Fibroblast of the conjunctiva (primary cell): Measurements from ENCODE around the gene MEF2A.
"Not testable (repeated sequence)": the region's sequence is repeated elsewhere in the genome, so short reads cannot be mapped to it uniquely, and the experiment has no call there.

Source experiments
- DNase-seq: peaks from one replicate; pipeline ENCODE4 v3.0.0-alpha.2; 2010; ENCODE audit warnings: low read depth

MEF2A gene

GRCh38 chr15:99651023-99651807, 85.4 kb downstream of the MEF2A start:
- no peak for DNase-seq

GRCh38 chr15:99656205-99656604, 90.4 kb downstream of the MEF2A start:
- DNase-seq = no peak

- DNase-seq = no peak
These were observed 92.2 kb downstream of the MEF2A start for GRCh38 chr15:99657996-99658395.

- no peak for DNase-seq
These were observed 97.1 kb downstream of the MEF2A start for GRCh38 chr15:99662903-99663302.

GRCh38 chr15:99666073-99666472, 100.3 kb downstream of the MEF2A start:
- not testable (repeated sequence) for DNase-seq

GRCh38 chr15:99668533-99669182, 102.9 kb downstream of the MEF2A start:
- DNase-seq = no peak

GRCh38 chr15:99669250-99669649, 103.5 kb downstream of the MEF2A start:
- no peak for DNase-seq

GRCh38 chr15:99671926-99672635, 106.3 kb downstream of the MEF2A start:
- no peak for DNase-seq

GRCh38 chr15:99673111-99673510, 107.3 kb downstream of the MEF2A start:
- no peak for DNase-seq

GRCh38 chr15:99674279-99674678, 108.5 kb downstream of the MEF2A start:
- no peak for DNase-seq

GRCh38 chr15:99677540-99678134, 111.9 kb downstream of the MEF2A start:
- no peak for DNase-seq

- DNase-seq = no peak
These were observed 114.5 kb downstream of the MEF2A start for GRCh38 chr15:99680276-99680675.

- no peak for DNase-seq
These were observed 116.2 kb downstream of the MEF2A start for GRCh38 chr15:99681990-99682389.

- DNase-seq = peak; percentile 69
These were observed 116.7 kb downstream of the MEF2A start for GRCh38 chr15:99682455-99682854.

- DNase-seq = no peak
These were observed 117.4 kb downstream of the MEF2A start for GRCh38 chr15:99683000-99683670.

GRCh38 chr15:99686290-99686689, 120.5 kb downstream of the MEF2A start:
- DNase-seq = no peak

- no peak for DNase-seq
These were observed 127.0 kb downstream of the MEF2A start for GRCh38 chr15:99692825-99693224.

- DNase-seq = no peak
These were observed 130.3 kb downstream of the MEF2A start for GRCh38 chr15:99696096-99696495.

GRCh38 chr15:99702895-99703602, 137.3 kb downstream of the MEF2A start:
- DNase-seq = no peak

- peak; percentile 83 for DNase-seq
These were observed 138.0 kb downstream of the MEF2A start for GRCh38 chr15:99703603-99704443.
